CD4-positive, alpha-beta T cell treated with Interleukin-6 for 4 hours (primary cell): ENCODE measurements around the gene TM9SF1.

Source experiments
- DNase-seq: peaks from one replicate; pipeline ENCODE4 v3.0.0-alpha.2; 2020; ENCODE audit warnings: mixed read lengths

TM9SF1 gene, protein sequence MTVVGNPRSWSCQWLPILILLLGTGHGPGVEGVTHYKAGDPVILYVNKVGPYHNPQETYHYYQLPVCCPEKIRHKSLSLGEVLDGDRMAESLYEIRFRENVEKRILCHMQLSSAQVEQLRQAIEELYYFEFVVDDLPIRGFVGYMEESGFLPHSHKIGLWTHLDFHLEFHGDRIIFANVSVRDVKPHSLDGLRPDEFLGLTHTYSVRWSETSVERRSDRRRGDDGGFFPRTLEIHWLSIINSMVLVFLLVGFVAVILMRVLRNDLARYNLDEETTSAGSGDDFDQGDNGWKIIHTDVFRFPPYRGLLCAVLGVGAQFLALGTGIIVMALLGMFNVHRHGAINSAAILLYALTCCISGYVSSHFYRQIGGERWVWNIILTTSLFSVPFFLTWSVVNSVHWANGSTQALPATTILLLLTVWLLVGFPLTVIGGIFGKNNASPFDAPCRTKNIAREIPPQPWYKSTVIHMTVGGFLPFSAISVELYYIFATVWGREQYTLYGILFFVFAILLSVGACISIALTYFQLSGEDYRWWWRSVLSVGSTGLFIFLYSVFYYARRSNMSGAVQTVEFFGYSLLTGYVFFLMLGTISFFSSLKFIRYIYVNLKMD

DNA sequence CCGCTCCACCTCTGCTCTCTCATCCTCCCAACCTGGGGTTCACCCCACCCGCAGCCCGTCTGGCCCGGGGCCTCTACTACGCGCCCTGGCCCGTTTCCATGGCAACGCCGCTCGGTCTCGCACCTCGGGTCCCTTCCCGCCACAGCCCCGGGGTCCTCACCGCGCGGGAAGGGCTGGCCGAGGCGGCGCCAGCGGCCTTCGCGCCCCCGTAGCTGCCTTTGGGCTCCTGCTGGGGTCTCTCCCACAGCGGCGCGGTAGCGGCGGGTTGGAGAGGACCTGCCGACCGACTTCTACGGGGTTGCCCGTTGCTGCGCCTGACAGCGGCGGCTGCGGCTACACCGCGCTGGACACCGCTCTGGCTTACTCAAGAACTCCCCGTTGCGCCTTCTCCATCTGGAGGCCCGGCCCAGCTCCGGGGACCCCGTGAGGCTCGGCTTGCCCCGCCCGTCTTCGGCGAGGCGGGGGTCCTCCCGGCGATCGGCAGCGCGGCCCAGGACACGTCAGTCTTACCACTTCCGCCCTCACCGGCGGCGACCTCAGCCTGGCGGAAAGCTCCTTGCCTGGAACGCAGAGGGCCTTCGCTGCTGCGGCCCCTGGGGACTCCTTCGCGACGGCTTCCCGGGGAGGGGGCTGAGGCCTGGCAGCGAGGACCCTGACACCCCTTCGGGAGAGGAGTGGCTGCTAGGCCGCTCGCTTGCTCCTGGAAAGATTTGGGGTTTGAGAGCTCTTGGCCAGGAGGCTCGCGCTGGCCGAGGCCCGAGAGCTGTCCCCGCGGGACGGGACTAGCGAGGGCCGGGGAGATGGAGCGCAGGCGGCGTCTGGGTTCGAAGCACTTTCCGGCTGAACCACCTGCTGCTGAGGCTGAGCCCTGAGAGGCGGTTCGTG, at the start of gene TM9SF1:
Gene TM9SF1 (minus strand): TSS at position 256 of the 885 bp plus-strand sequence. CDS start 422 bp downstream, outside the sequence.
- peak; percentile 89 for DNase-seq

- no peak for DNase-seq
These were observed 48.1 kb upstream of the TM9SF1 start for GRCh38 chr14:24243336-24243836.

GRCh38 chr14:24241829-24242443, 46.7 kb upstream of the TM9SF1 start:
- DNase-seq = peak; percentile 97

- DNase-seq = no peak
These were observed 45.1 kb upstream of the TM9SF1 start for GRCh38 chr14:24240110-24240918.

DNA sequence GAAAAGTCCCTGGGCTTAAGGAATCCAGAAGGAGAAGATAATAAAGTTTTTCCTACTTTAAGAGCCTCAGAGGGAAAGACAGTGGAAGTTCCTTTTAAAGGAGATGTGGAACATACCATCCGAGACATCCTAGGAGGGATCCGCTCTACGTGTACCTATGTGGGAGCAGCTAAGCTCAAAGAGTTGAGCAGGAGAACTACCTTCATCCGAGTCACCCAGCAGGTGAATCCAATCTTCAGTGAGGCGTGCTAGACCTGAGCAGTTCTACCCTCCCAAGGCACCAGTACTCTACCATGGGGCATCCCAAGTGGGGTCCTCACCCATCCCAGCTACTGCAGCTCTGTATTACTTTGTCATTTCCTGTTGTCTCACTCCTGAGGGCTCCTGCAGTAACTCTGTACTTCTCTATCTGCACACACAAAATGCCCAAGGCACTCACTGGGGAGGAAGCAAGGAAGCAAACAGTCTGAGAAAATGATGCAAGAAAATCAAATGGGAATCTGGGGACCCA, 43.3 kb upstream of the TM9SF1 start:
- no peak for DNase-seq

DNA sequence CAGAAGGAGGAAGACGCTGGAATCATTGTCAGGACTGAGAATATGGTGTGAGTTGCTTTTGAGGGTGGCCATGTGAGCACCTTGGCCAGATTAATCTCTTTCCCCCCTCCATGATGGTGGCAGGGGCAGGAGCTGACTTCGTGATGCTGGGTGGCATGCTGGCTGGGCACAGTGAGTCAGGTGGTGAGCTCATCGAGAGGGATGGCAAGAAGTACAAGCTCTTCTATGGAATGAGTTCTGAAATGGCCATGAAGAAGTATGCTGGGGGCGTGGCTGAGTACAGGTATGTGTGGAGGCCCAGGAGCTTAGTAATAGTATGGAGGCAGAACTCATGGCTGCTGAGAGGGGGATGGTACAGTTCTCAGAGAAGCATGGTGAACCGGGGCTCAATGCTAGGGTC, 42.9 kb upstream of the TM9SF1 start:
- no peak for DNase-seq

DNA sequence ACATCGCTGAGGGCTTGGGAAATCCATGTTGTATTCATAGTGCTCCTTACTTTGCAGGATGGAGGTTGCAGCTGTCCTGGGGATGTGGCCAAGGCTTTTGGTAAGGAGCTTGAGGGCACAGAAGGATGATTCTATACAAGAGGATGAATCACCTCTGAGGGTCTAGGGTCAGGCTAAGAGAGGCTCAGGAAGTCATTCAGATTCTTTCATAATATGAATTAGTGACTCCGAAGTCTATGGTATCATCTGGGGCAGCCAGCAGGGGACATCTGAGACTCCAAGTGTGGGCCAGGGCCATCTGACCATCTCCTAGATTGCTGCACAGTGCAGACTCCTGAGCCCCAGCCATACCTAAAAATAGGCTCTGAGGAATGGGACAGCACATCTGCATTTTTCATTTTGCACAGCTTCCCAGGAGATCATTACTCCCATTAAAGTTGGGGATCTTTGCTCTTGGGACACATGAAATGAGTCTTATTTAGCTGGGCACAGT, 42.3 kb upstream of the TM9SF1 start:
- no peak for DNase-seq

DNA sequence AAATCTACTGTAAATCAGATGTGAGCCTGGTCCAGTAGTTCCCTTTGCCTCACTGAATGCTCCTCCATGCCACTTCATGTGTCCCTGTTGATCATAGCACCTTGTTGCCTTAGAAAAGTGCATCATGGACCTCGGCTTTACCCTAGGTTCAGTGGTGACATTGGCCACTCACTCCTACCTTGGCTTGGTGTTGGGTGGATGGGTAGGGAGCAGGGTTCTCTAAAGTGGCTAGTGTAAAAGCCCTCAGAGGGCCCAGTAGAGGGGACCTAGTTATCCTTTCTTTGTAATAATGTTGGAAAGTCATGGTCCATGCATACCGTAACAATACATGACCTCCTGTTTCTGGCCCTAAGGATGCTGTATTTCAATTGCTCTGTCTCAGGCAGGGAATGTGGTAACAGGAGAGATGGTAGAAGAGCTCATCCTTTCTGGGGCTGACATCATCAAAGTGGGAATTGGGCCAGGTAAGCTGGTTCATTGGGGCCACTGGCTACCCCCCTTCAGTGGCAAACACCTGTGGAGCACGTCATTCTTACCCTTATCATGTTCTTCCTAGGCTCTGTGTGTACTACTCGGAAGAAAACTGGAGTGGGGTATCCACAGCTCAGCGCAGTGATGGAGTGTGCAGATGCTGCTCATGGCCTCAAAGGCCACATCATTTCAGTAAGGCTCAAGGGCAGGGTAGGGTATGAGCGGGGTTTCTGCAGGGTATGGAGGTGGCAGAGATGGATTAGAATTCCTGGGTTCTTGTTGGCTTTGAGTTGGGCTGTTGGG, 41.6 kb upstream of the TM9SF1 start:
- no peak for DNase-seq

DNA sequence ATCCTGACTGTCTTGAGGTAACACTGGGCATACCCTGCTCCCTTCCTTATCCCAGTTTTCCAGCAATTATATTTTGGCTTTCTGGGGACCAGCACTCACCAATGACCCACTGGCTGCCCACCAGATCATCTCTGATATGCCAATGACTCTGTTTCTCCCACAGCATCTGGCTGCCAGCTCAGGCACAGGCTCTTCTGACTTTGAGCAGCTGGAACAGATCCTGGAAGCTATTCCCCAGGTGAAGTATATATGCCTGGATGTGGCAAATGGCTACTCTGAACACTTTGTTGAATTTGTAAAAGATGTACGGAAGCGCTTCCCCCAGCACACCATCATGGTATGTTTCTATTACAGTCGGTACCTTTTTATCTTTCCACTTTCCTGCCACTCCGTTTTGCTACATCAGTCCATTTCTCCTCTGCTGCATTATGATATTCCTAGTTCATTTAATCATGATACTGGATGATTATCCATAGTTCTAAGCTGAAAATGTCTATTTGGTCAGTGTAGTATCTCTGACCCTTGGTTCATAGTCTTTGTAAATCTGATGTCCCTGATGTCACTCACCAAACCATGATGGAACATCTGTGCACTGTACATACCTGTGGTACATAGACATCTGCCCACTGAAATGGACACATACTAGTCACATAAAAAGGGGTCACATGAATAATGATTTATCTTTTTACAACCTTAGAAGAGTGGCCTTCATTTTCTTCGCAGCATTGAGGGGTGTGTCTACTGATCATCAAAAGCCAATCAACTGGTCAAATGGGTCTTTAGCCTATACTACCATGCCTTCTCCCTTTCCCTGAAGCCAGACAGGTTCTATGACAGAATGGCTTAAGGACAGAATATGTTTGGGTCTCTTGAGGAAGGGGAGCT, 40.8 kb upstream of the TM9SF1 start:
- DNase-seq = no peak

- DNase-seq = no peak
These were observed 39.1 kb upstream of the TM9SF1 start for GRCh38 chr14:24234095-24235005.

DNA sequence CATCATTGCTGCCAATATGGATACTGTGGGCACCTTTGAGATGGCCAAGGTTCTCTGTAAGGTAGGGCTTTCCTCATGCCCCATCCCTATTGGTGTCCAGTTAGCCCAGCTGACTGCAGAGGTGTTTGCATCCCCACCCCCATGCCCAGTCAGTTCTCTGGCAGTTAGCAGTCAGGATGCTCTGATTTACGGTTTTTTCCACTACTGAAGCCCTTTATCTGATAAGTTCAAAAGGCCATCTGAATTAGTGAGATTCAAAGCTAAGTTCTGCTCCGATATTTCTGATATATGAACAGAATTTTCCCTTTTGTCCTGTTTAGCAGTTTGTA, 38.3 kb upstream of the TM9SF1 start:
- DNase-seq = no peak

DNA sequence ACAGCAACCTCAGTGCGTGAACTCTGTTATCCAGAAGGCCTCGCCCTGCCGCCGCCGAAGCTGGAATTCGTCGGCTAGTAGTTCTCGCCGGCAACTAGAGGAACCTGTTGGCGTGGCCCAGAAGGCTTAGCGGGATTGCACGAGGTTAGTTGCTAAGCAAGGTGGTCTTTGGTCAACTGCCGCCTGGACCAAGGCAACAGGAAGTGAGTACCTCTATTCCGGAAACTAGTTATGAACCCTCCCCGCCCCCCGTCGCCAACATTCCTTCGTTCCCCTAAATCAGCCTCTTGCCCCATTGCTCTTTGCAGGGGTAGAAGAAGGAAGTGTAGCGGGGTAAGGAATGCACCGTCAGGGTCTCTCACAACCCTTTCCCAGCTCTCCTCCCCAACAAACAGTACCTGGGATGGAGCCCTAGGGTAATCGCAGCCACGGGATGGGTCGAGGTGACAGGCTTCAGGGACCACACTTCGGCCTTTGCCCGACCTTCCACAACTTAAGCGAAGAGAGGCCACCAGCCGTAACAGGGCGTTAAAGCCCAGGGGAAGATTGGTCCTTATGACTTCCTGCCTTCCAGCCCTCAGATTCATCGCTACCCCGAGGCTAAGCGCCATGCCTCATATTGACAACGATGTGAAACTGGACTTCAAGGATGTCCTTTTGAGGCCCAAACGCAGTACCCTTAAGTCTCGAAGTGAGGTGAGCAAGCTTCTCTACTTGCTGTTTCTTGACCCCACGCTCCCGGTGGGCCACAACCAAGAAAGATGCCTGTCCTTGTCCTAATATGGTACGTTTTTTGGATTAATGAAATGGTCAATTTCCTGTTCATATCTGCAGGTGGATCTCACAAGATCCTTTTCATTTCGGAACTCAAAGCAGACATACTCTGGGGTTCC, 37.6 kb upstream of the TM9SF1 start, which contains the start of gene GMPR2:
Gene GMPR2 (plus strand): TSS at position 285 of the 893 bp plus-strand sequence. CDS start 325 bp downstream, at position 610.
- peak; percentile 23 for DNase-seq

DNA sequence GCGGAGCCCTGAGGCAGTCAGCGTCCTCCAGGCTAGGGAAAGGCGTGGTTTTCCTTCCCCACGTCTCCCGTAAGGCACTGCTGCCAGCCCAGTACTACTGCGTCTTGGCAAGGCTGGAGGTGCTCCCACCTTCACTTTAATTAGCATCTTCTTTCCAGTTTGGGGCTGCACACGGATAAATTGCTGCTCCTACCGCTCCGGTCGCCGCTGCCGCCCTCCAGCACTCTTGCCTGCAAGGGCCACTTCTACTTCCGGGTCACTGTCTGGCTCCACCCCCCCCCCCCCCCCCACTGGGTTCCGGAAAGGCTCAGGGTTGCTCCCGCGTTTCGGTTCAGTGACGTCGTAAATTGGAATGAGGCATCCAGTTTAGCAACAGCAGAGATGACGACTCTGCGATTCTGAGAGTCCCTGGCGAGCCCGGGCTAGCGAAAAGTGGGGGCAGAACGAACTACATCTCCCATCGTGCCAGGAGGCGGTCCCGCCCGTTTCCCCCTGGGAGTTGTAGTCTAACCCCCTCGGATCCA, 36.9 kb upstream of the TM9SF1 start, which contains the start of gene NEDD8:
Gene NEDD8 (minus strand): TSS at position 247 of the 524 bp plus-strand sequence. CDS start 100 bp downstream, at position 147.
- peak; percentile 90 for DNase-seq

GRCh38 chr14:24231263-24232120, 36.3 kb upstream of the TM9SF1 start:
- DNase-seq = peak; percentile 12

- DNase-seq = no peak
These were observed 33.7 kb upstream of the TM9SF1 start for GRCh38 chr14:24228902-24229301.

GRCh38 chr14:24226473-24226872, 31.2 kb upstream of the TM9SF1 start:
- no peak for DNase-seq
